ENCODE results near the gene SOHLH1.

GRCh38 chr9:135666534-135667462 is 32.5 kb downstream of the SOHLH1 start:
- TF ChIP-seq CTCF (IDR thresholded peaks at IDR 0.05), result no peak
- no peak for TF ChIP-seq ELF1 (IDR thresholded peaks at IDR 0.05)
- TF ChIP-seq REST (IDR thresholded peaks at IDR 0.05; ENCODE audit: low read depth, low read length), result no peak
- TF ChIP-seq EP300 (IDR thresholded peaks at IDR 0.05; ENCODE audit: borderline replicate concordance in 1 of 2, low read depth in 1 of 2, low read length in 1 of 2), result no peak

All from SK-N-SH (cell line).